Right atrium auricular region (tissue), 2 donors: ENCODE results near the gene OR3A3. TPM values are rescaled to one million over a fixed set of nuclear protein-coding genes. Genes with fewer than 3 reads are reported as not detected.
"Not testable (repeated sequence)": the region's sequence is repeated elsewhere in the genome, so short reads cannot be mapped to it uniquely, and the experiment has no call there.

Source experiments
- DNase-seq: peaks from one replicate; pipeline ENCODE4 v3.0.0-alpha.2; 2019; ENCODE audit warnings: low spot score
- H3K27ac ChIP-seq, 2 donors: fragments of 200-600 bp; sonication (generic); 1 replicate in 1 of 2; 2 replicates in 1 of 2; pipeline ENCODE4 v1.5.1; 2016 to 2019
- H3K27me3 ChIP-seq, 2 donors: fragments of 200-600 bp; sonication (generic); one replicate each; pipeline versions ENCODE4 v1.5.1 to v1.6.0; 2017 to 2019
- H3K36me3 ChIP-seq: fragments of 200-600 bp; sonication (generic); one replicate; pipeline ENCODE4 v1.5.1; 2016
- H3K4me1 ChIP-seq, 2 donors: fragments of 200-600 bp; sonication (generic); one replicate each; pipeline versions ENCODE4 v1.5.1 to v1.6.0; 2017 to 2019
- H3K4me3 ChIP-seq, 2 donors: fragments of 200-600 bp; sonication (generic); 1 replicate in 1 of 2; 2 replicates in 1 of 2; pipeline ENCODE4 v1.5.1; 2017 to 2019; ENCODE audit warnings: mild to moderate bottlenecking in 1 of 2, moderate library complexity in 1 of 2
- H3K9me3 ChIP-seq, 2 donors: fragments of 200-600 bp; sonication (generic); one replicate each; pipeline ENCODE4 v1.5.1; 2019
- CTCF ChIP-seq, 2 donors: fragments of 200-600 bp; sonication (generic); IDR thresholded peaks; one replicate each; pipeline ENCODE4 v1.5.1; 2019; ENCODE audit warnings: antibody characterized with exemption in 2 of 2
- total RNA-seq, 2 donors: library from RNA; depleted of rRNA; stranded (reverse); fragments of >200 nt; gene quantifications; one replicate each; pipeline ENCODE4 v1.1.0, GENCODE V29; 2016

Gene OR3A3
- total RNA-seq, 2 donors from 2014 or later: not detected

DNA sequence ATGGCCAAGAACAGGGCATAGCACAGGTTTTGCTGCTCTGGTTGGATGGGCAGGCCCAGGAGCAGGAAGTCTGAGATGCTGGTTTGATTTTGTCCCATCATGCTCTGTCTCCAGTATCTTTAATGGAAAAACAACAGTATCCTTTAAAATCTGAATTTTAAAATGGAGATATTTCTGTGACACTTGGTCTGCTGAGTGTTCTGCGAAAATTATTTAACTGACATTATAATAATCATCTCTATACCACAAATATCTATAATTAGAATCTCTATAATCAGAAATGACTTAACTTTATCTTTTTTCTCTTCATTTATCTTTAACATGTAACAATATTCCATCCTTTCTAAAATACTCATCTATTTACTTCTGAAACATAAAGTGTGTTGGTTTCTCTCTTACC is 12.9 kb upstream of the OR3A3 start, which contains the start of gene OR1E1:
TSS of gene OR1E1 (minus strand) at position 101 of the 400 bp plus-strand sequence. CDS start at position 101, 0 bp downstream.
- Histone ChIP-seq H3K36me3 (no peaks in the 10 kb centered on the region), H3K4me3 (no peak within 1 kb of the TSS), H3K4me1 (no peaks in the 10 kb centered on the region), H3K9me3 (no peaks in the 10 kb centered on the region), H3K27me3 (no peaks in the 10 kb centered on the region), H3K27ac (no peak within 1 kb of the TSS)
- no peak for DNase-seq
- TF ChIP-seq CTCF (IDR thresholded peaks at IDR 0.05): no peak

- TF ChIP-seq CTCF (IDR thresholded peaks at IDR 0.05): no peak
- no peaks in the 10 kb centered on the region for H3K9me3 ChIP-seq
- no peak for DNase-seq
Observed at GRCh38 chr17:3400055-3400454, 11.1 kb upstream of the OR3A3 start.

GRCh38 chr17:3401786-3402185 is 9.4 kb upstream of the OR3A3 start:
- H3K4me3 ChIP-seq: no peak overlapping the region
- H3K27me3 ChIP-seq: no peaks in the 10 kb centered on the region
- no peaks in the 10 kb centered on the region for H3K36me3 ChIP-seq
- H3K9me3 ChIP-seq: peaks cover 0 to 12% of the 10 kb centered on the region in 2 donors
- no peak overlapping the region for H3K27ac ChIP-seq
- no peak for DNase-seq
- no peak for TF ChIP-seq CTCF (IDR thresholded peaks at IDR 0.05)
- H3K4me1 ChIP-seq: no peaks in the 10 kb centered on the region

More at GRCh38 chr17:3400055-3400454, 11.1 kb upstream of the OR3A3 start:
- no peaks in the 10 kb centered on the region for H3K4me1 ChIP-seq
- H3K27ac ChIP-seq: no peak overlapping the region
- H3K36me3 ChIP-seq: no peaks in the 10 kb centered on the region
- no peak overlapping the region for H3K4me3 ChIP-seq
- H3K27me3 ChIP-seq: no peaks in the 10 kb centered on the region

- H3K4me3 ChIP-seq, DNase-seq, H3K27ac ChIP-seq, H3K4me1 ChIP-seq, H3K36me3 ChIP-seq, H3K27me3 ChIP-seq: not testable (repeated sequence)
- peaks cover 0 to 27% of the 10 kb centered on the region in 2 donors for H3K9me3 ChIP-seq
Observed at GRCh38 chr17:3403856-3404255, 7.3 kb upstream of the OR3A3 start.

DNA sequence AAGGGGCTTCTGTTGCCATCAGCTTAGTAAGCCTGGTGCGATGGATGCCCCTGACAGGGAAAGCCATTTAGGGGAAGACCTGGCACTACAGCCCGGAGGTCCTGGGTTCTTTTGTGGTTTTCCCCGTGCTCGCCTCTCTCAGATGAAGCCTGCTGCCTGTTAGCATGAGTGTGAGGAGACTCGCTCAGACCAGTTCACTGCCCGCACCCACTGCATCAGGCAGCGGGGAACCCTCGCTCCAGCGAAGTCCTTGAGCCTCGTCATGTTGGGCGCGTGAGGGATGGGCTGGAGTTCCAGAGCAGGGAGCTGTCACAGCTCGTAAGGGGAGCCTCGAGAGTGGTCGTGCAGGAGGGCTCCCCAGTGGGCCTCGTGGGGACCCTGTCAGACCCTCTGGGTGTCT is 1.0 kb downstream of the OR3A3 start:
- H3K9me3 ChIP-seq: peaks cover 0 to 16% of the 10 kb centered on the region in 2 donors
- H3K27ac ChIP-seq, DNase-seq, H3K4me1 ChIP-seq, H3K36me3 ChIP-seq, H3K27me3 ChIP-seq, H3K4me3 ChIP-seq: not testable (repeated sequence)

- H3K27ac ChIP-seq: no peak overlapping the region
- no peak for TF ChIP-seq CTCF (IDR thresholded peaks at IDR 0.05)
- H3K27me3 ChIP-seq: no peaks in the 10 kb centered on the region
- no peak for DNase-seq
- H3K36me3 ChIP-seq: no peaks in the 10 kb centered on the region
- peaks cover 0 to 5% of the 10 kb centered on the region in 2 donors for H3K9me3 ChIP-seq
- no peak overlapping the region for H3K4me3 ChIP-seq
- H3K4me1 ChIP-seq: no peaks in the 10 kb centered on the region
Observed at GRCh38 chr17:3415610-3416009, 4.4 kb downstream of the OR3A3 start.

- Histone ChIP-seq H3K36me3 (no peaks in the 10 kb centered on the region), H3K27ac (no peak overlapping the region), H3K4me1 (no peaks in the 10 kb centered on the region), H3K4me3 (no peak overlapping the region), H3K9me3 (peaks cover 0 to 5% of the 10 kb centered on the region in 2 donors), H3K27me3 (no peaks in the 10 kb centered on the region)
- DNase-seq: no peak
- TF ChIP-seq CTCF (IDR thresholded peaks at IDR 0.05): no peak
Observed at GRCh38 chr17:3418222-3418621, 7.1 kb downstream of the OR3A3 start.

DNA sequence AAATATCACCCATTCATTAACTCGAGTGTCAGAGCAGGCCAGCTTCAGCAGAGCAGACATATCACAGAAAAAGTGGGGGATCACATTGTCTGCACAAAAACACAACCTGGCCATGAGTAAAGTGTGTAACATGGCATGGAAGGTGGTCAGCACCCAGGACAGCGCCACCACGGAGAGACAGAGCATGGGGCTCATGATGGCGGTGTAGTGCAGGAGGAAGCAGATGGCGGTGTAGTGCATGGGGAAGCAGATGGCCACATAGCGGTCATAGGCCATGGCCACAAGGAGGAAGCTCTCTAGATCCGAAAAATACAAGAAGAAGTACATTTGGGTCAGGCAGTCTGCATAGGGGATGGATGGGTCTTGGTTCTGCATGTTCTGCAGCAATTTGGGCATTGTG is 22.0 kb downstream of the OR3A3 start:
- not testable (repeated sequence) for H3K9me3 ChIP-seq, DNase-seq, H3K4me3 ChIP-seq, H3K4me1 ChIP-seq, H3K36me3 ChIP-seq, H3K27me3 ChIP-seq, H3K27ac ChIP-seq
